ENCODE data around the gene JAZF1.

Gene JAZF1

DNA sequence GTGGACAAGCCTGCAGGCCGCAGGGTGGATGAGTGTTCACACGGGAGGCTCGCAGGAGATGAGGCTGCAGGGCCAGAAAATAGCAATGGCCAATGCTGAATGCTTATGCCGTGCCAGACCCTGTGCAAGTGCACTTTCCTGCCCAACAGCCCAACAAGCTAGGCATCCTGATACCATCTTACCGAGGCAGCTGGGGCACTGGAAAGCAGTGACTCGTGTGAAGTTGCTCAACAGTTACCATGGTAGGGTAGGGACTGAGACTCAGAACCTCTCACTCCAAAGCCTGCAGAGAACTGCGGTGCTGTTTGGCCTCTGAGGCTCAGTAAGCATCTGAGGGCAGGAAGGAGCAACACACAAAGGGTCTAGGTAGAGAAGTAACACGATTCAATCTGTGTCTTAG lies 43.7 kb downstream of the JAZF1 start:
- Histone ChIP-seq H3K4me3 (ENCODE audit: low read length) (no peak overlapping the region), H3K36me3 (ENCODE audit: control insufficient read depth, low read length) (peaks cover 18% of the 10 kb centered on the region), H3K9me2 (replicated peaks; ENCODE audit: control insufficient read depth, low read length) (no peaks in the 10 kb centered on the region), H3K4me2 (ENCODE audit: low read length) (no peak overlapping the region), H3K27me3 (ENCODE audit: control insufficient read depth, low read length) (no peaks in the 10 kb centered on the region), H3K27ac (ENCODE audit: low read depth, low read length) (no peak overlapping the region), H4K20me1 (ENCODE audit: control insufficient read depth, insufficient read depth, low read depth, low read length) (no peaks in the 10 kb centered on the region), H3K4me1 (ENCODE audit: control insufficient read depth, low read length) (peaks cover 10% of the 10 kb centered on the region), H3K9me3 (ENCODE audit: control insufficient read depth, insufficient read depth, low read length) (no peaks in the 10 kb centered on the region), H3K79me2 (ENCODE audit: control insufficient read depth, low read length) (peaks cover 77% of the 10 kb centered on the region), H3F3A (ENCODE audit: control insufficient read depth, insufficient read depth) (no peaks in the 10 kb centered on the region)
- TF ChIP-seq, protein P1, sequence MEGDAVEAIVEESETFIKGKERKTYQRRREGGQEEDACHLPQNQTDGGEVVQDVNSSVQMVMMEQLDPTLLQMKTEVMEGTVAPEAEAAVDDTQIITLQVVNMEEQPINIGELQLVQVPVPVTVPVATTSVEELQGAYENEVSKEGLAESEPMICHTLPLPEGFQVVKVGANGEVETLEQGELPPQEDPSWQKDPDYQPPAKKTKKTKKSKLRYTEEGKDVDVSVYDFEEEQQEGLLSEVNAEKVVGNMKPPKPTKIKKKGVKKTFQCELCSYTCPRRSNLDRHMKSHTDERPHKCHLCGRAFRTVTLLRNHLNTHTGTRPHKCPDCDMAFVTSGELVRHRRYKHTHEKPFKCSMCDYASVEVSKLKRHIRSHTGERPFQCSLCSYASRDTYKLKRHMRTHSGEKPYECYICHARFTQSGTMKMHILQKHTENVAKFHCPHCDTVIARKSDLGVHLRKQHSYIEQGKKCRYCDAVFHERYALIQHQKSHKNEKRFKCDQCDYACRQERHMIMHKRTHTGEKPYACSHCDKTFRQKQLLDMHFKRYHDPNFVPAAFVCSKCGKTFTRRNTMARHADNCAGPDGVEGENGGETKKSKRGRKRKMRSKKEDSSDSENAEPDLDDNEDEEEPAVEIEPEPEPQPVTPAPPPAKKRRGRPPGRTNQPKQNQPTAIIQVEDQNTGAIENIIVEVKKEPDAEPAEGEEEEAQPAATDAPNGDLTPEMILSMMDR (IDR thresholded peaks at IDR 0.05; ENCODE audit: low read depth, low read length, poor library complexity, severe bottlenecking) = no peak
- TF ChIP-seq EZH2phosphoT487 (IDR thresholded peaks at IDR 0.05; ENCODE audit: borderline replicate concordance, low read length) = no peak

DNA sequence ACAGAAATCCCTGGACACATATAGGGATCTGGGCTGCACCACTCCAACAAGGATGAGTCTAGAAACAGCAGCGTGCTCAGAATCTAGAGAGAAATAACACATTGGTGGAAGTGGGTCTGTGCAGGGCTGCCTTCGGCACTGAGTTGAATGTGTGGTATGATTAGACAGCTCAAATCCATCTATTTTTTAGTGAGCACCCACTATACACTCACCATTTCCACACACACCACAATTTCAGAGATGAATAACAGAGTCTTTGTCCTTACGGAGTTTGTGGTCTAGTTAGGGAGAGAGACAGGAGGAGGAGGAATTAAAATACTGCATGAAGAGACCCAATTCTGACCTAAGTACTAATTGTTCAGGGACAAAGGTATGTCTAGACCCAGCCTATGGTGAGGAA lies 44.2 kb downstream of the JAZF1 start:
- Histone ChIP-seq H3K9me3 (ENCODE audit: control insufficient read depth, insufficient read depth, low read length) (no peaks in the 10 kb centered on the region), H4K20me1 (ENCODE audit: control insufficient read depth, insufficient read depth, low read depth, low read length) (no peaks in the 10 kb centered on the region), H3K9me2 (replicated peaks; ENCODE audit: control insufficient read depth, low read length) (no peaks in the 10 kb centered on the region), H3K4me1 (ENCODE audit: control insufficient read depth, low read length) (peaks cover 10% of the 10 kb centered on the region), H3K36me3 (ENCODE audit: control insufficient read depth, low read length) (peaks cover 18% of the 10 kb centered on the region), H3K27me3 (ENCODE audit: control insufficient read depth, low read length) (no peaks in the 10 kb centered on the region), H3K4me3 (ENCODE audit: low read length) (no peak overlapping the region), H3K4me2 (ENCODE audit: low read length) (no peak overlapping the region), H3K27ac (ENCODE audit: low read depth, low read length) (no peak overlapping the region), H3K79me2 (ENCODE audit: control insufficient read depth, low read length) (peaks cover 80% of the 10 kb centered on the region), H3F3A (ENCODE audit: control insufficient read depth, insufficient read depth) (no peaks in the 10 kb centered on the region)
- TF ChIP-seq, protein P1 (IDR thresholded peaks at IDR 0.05; ENCODE audit: low read depth, low read length, poor library complexity, severe bottlenecking) = no peak
- no peak for TF ChIP-seq EZH2phosphoT487 (IDR thresholded peaks at IDR 0.05; ENCODE audit: borderline replicate concordance, low read length)

DNA sequence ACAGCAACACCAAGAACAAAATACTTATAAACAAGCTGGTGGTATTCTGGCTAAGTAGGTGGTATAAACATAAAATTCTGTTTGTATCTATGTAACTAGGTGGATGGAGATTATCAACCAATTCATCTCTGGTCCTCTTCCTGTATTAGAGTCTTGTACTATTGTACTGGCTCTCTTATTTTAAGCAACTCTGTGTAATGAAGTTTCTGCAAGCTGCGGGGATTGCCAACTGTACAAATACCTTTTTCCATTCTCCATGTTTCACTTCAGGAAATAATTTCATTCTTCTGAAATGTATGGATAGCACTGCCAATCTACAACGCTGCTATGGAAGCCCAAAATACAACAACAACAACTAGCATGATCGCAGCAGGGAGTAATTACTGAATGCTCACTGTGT lies 44.8 kb downstream of the JAZF1 start:
- no peak overlapping the region for H3K4me2 ChIP-seq (ENCODE audit: low read length)
- H3K9me3 ChIP-seq (ENCODE audit: control insufficient read depth, insufficient read depth, low read length) = no peaks in the 10 kb centered on the region
- peaks cover 18% of the 10 kb centered on the region for H3K36me3 ChIP-seq (ENCODE audit: control insufficient read depth, low read length)
- H3K4me3 ChIP-seq (ENCODE audit: low read length) = no peak overlapping the region
- TF ChIP-seq EZH2phosphoT487 (IDR thresholded peaks at IDR 0.05; ENCODE audit: borderline replicate concordance, low read length) = no peak
- TF ChIP-seq, protein P1 (IDR thresholded peaks at IDR 0.05; ENCODE audit: low read depth, low read length, poor library complexity, severe bottlenecking) = no peak
- H3K9me2 ChIP-seq (replicated peaks; ENCODE audit: control insufficient read depth, low read length) = no peaks in the 10 kb centered on the region
- H3F3A ChIP-seq (ENCODE audit: control insufficient read depth, insufficient read depth) = no peaks in the 10 kb centered on the region
- H3K27ac ChIP-seq (ENCODE audit: low read depth, low read length) = no peak overlapping the region
- H3K27me3 ChIP-seq (ENCODE audit: control insufficient read depth, low read length) = no peaks in the 10 kb centered on the region
- peaks cover 10% of the 10 kb centered on the region for H3K4me1 ChIP-seq (ENCODE audit: control insufficient read depth, low read length)
- H4K20me1 ChIP-seq (ENCODE audit: control insufficient read depth, insufficient read depth, low read depth, low read length) = no peaks in the 10 kb centered on the region
- peaks cover 80% of the 10 kb centered on the region for H3K79me2 ChIP-seq (ENCODE audit: control insufficient read depth, low read length)

DNA sequence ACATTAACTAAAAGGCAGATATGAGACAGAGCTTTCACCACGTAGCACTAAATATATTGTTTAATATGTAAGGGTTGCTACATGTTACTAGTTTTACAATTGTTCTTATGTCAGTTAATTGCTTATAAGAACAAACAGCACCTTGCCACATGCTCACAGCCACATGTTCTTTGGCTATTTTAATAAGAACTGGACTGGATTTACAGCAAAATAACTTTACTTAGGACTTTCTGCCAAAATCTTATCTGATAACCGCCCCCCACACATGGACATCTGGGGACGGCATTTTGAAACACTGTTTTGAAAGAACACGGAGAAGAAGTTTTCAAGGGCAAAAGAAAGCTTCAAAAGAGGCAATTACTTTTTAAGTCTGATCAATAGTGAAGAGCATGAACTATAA lies 45.3 kb downstream of the JAZF1 start:
- no peak overlapping the region for H3K27ac ChIP-seq (ENCODE audit: low read depth, low read length)
- TF ChIP-seq EZH2phosphoT487 (IDR thresholded peaks at IDR 0.05; ENCODE audit: borderline replicate concordance, low read length) = no peak
- TF ChIP-seq, protein P1 (IDR thresholded peaks at IDR 0.05; ENCODE audit: low read depth, low read length, poor library complexity, severe bottlenecking) = no peak
- H3K9me2 ChIP-seq (replicated peaks; ENCODE audit: control insufficient read depth, low read length) = no peaks in the 10 kb centered on the region
- H3F3A ChIP-seq (ENCODE audit: control insufficient read depth, insufficient read depth) = no peaks in the 10 kb centered on the region
- no peaks in the 10 kb centered on the region for H4K20me1 ChIP-seq (ENCODE audit: control insufficient read depth, insufficient read depth, low read depth, low read length)
- no peak overlapping the region for H3K4me3 ChIP-seq (ENCODE audit: low read length)
- no peaks in the 10 kb centered on the region for H3K9me3 ChIP-seq (ENCODE audit: control insufficient read depth, insufficient read depth, low read length)
- no peaks in the 10 kb centered on the region for H3K27me3 ChIP-seq (ENCODE audit: control insufficient read depth, low read length)
- peaks cover 15% of the 10 kb centered on the region for H3K4me1 ChIP-seq (ENCODE audit: control insufficient read depth, low read length)
- H3K4me2 ChIP-seq (ENCODE audit: low read length) = no peak overlapping the region
- H3K79me2 ChIP-seq (ENCODE audit: control insufficient read depth, low read length) = peaks cover 80% of the 10 kb centered on the region
- peaks cover 18% of the 10 kb centered on the region for H3K36me3 ChIP-seq (ENCODE audit: control insufficient read depth, low read length)

Data from DOHH2 (cell line).